NCI-H2227 treated with DMSO at 0.1 percent for 48 hours (cell line): ENCODE measurements around the gene ALDH1L2.

Experiments used
- DNase-seq: peaks from one replicate; lab custom pipeline; 2025; lab: John Stamatoyannopoulos, UW

The ALDH1L2 gene

DNA sequence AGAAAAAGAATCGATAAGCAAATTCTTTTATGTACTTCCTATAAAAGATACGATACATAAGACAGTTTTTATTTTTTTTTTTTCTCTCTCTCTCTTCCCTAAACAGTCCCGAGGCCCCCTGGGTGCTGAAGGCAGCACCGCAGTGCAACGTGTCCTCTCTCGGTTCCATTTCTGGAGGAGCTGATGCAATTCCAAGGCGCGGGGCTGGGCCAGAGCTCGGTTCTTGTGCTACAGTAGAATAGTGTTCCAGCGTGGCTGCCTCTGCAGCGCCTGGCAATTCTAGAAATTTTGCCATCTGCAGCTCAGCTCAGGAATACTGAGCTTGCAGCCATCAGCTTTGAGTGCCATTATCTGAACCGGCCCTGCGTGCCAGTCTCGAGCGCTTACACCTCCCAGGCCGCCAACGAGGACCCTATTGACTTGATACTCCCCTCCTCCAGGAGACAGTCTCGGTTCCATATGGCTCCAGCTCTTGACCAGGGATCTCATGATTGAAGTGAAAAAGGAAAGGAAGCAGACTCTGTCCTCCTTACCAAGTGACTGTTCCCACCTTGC is 630 bp downstream of the ALDH1L2 start:
- peak; percentile 60 for DNase-seq

DNA sequence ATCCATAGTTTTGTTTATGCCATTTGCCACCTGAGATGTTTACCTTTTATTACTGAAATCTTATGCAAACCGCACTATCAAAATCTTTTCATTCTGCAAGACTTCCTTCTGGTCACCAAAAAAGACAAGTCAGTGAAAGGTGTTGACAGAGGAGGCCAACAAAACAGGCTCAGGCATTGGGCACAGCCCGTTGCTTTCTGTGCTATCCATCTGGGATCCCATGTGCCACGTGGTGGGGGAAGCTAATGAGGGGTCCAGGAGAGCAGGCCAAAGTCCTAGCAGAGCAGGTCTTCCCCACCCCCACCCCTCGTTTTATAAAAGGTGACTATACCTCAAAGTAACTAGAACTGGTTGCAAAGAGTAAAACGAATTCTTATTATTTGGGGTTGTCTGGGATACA is 1.2 kb downstream of the ALDH1L2 start:
- no peak for DNase-seq

DNA sequence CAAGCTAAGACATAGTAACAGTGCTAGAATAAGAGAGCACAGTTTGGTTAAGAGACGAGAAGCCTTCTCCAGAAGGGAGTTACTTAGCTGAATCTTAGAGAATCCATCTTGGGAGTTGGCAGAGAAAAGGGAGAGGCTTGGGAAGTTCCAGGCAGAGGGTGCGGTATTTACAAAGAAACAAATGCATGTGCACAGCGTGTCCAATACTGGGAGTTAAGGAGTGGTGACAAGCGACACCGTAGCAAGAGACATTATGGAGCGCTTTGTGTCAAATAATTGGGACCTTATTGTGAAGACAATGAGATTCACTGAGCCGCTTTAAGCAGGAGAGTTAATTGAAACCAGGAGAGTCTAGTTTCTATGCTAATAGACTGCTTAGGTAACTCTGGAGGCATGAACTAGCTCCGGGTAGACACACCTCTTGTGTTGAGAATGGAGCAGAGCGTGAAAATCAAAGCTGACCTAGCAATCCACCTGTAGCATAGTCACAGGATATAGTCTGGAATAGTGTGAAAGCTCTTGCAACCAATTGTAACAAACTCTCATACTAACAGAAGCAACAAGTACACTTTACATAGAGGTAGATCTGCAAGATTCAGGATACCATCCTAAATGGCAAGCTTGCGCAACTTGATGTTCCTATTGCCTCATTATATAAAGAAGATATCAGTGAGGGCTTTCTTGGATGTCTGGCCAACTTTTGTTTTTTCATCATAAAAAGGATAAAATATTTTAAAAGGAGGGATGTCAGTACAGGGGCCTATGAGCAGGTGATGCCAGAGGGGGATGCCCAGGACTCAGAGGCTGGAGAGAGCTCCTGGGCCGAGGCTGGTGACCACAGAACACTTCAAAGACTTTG is 5.3 kb downstream of the ALDH1L2 start:
- no peak for DNase-seq

DNA sequence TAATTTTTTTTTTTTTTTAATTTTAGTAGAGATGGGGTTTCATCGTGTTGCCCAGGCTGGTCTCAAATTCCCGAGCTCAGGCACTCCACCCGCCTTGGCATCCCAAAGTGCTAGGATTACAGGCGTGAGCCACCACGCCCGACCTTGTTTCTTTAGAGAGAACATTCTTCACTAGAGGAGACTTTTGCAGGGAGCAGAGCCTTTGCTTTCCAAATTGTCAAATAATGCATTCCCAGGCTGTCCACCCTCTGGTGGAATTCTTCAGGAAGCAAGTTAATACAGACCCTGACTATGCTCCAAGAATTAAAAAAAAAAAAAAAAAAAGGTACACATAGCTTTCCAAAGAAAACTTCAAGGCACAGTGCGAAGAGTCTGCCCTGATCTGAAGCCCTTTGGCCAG is 6.8 kb downstream of the ALDH1L2 start:
- DNase-seq: no peak

DNA sequence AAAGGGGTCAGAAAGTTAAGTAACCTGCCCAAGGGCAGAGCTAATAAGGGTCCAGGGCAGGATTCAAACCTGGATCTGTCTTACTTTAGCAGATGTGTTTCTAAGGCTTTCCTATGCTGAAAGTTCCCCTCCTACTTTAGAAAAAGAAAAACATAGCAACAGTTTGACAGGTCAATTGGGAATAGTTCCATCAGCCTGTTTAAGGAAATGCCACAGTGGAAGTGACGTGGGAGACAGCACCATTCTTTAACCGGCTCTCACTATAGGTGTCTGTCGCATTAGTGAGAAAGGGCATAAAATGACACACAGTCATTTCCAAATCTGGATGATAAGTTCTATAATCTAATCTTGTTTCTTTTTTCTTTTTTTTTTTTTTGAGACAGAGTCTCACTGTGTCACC is 7.3 kb downstream of the ALDH1L2 start:
- DNase-seq: no peak

DNA sequence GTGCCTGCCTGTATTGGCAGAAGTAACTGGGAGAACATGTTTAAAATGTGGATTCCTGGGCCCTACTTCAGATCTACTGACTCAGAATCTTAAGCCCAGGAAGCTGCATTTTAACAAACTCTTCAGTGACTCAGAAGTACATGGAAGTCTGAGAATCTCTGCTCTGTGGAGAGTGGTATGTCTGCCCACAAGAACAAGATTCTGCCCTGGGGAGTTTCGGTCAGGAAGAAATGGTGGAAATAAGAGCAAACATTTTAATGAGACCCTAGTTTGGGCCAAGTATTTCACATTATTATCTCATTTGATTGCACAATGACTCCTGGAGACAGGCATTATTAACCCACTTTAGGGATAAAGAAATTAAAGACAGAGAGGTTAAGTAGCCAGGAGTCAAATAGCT is 8.2 kb downstream of the ALDH1L2 start:
- DNase-seq: no peak

DNA sequence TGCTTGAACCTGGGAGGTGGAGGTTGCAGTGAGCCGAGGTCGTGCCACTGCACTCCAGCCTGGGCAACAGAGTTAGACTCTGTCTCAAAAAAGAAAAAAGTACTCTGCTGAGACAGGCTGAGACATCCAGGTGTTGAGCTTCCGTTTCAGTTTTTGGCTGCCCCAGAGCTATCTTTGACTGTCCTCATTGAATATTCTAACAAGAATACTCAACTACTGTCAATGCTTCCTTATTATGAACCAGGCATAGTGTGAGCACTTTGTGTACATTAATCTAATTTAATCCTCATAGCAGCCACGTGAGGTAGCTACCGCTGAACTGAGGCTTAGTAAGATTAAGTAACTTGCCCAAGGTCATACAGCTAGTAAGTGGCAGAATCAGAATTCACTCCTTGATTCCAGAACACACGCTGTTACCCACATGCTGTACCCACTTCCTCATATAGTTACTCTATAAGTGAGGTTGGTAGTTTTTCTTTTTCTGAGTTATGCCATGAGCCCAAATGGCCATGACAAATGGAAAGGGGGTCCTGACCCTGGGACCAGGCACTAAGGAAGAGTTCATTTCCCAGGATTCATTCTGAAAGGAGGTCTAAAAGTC is 11.3 kb downstream of the ALDH1L2 start:
- no peak for DNase-seq

DNA sequence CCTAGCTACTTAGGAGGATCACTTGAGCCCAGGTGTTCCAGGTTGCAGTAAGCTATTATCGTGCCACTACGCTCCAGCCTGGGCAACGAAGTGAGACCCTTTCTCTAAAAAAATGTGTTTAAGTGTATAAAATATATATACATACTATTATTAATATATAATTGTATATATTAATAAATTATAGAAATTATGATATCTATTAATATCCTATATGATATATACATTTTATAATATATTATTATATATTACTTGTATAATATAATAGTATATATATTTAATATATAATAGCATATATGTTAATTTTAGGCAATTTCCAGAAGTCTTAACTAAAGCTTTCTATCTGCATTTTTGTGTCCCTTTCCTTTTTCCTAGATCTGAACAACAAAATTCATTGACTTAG is 12.3 kb downstream of the ALDH1L2 start:
- DNase-seq: no peak

DNA sequence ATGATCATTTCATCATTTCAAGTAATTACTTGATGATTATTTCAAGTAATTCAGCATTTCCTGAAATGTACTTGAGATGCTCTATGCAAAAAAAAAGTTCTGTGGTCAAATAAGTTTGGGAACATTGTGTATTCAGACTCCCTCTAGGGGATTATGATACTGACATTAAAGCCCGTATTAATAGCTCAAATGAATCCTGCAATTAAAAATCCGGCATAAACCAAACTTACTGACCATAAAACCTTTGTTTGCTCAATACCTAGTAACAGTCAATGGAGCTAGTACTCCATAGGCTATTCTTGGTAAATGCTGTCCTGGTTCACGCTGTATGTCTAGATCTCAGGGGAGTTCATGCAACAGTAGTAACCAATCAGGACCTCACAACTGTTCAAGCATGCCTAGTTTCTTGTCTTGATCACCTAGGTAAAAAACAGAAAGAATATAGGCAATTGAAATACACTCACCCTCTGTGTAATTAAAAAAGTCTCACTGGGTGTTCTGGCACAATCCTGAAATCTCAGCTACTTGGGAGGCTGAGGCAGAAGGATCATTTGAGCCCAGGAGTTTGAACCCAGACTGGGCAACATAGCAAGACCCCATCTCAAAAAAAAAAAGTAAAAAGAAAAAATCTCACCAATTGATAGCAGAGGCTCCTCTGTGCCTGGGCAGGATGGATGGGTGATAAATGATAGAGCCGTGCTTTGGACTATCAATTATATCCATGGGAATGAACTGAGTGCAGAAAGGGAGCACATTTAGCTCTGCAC is 14.1 kb downstream of the ALDH1L2 start:
- no peak for DNase-seq

DNA sequence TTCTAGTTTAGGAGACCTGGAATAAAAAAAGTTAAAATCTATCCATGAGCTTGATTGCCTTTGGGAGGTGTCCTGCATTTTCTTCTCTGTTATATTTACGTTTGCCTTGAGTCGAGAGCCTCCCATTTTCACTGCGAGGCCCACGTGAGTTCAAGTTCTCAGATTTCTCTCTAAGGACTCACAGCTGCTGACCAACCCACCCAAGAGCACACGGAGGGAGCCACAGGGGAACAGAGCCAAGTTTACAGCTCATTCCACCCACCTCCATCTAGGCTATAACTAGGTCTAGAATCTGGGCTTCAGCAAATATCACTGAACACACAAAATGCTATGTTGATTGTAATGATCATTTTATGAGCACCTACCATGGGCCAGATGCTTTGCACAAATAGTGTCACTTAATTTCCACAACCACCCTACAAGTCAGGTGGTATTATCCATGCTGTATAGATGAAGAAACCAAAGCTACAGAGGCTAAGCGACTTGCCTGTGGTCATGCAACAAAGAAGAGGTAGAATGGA is 16.7 kb downstream of the ALDH1L2 start:
- DNase-seq: no peak

DNA sequence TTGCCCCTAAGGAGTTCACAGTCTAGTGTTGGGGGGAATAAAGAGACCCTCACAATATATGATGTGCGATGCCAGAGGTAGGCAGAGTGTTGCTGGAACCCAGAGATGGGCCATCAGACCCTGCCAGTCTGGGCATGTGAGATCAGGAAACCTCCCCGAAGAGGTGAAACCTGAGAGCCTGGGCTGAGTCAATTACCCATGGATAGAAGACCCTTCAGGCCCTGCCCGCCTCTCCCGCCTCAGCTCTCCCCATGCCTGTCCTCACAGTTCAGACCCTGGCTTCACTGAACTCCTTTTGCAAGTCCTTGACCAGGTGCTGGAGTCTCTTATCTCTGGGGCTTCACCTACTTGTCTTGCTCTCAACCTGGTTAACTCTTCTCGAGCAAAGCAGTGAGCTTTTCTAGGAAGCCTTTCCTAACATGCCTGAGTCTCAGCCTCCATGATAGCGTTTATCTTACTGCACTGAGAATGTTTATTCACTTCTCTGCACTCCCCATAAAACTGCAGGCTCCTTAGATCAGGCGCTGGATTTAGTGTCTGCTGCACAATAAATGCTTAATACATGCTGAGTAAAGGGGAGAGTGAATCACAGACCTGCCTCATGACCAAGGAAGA is 19.6 kb downstream of the ALDH1L2 start:
- DNase-seq: no peak

DNA sequence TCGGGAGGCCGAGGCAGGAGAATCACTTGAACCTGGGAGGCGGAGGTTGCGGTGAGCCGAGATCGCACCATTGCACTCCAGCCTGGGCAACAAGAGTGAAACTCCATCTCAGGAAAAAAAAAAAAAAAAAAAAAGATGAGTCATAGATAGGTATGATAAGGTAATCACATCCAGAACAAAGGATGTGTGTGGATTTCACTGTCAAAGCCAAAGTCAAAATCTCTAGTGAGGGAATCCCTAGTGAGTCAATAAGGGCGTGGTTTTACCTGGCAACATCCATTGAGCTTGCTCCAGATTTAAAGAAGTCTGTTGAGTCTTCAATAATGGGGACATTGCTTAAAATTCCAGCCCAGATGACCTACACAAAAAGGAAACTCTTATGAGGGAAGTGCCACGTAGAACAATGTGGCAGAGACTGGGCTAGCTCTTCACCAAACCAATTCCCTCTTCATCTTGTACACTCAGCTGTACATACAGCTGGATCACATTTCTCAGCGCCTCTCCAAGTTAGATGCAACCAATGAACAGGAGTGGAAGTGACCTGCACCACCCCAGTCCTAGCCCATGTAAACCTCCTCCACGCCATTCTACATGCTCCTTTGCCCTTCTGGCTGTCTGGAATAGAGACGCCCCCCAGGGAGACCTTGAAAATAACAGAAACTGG is 23.4 kb downstream of the ALDH1L2 start:
- DNase-seq: no peak

DNA sequence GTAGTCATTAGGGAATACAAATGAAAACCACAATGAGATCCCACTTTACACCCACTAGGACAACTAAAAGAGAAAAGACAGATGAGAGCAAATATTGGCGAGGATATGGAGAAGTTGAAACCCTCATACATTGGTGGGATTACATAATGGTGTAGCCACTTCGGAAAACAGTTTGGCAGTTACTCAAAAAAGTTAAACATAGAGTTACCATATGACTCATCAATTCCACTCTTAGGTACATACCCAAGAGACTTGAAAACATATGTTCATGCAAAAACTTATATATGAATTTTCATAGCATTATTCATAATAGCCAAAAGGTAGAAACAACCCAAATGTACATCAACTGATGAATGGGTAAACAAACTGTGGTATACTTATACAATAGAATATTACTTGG is 27.1 kb downstream of the ALDH1L2 start:
- DNase-seq: no peak

DNA sequence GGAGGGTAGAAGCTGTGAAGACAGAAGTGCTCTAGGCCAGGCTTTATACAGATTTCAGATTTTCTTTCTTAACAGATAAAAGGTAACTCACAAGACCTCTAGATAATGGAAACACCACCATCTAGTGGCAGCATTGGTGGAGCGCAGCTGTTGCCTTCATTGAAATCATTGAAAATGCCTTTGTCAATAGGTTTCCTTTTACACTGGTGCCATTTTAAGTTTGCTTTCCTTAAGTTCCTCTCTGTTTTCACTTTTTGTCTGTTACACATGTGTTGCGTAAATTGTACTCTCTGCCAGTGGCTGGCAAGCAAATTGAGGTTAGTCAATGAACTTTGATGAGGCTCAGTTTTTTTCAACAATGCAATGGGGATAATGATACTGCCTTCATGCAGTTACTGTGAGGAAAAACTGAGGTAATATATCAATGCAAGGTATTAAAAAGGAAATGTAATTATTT is 31.1 kb downstream of the ALDH1L2 start:
- DNase-seq: peak; percentile 68

DNA sequence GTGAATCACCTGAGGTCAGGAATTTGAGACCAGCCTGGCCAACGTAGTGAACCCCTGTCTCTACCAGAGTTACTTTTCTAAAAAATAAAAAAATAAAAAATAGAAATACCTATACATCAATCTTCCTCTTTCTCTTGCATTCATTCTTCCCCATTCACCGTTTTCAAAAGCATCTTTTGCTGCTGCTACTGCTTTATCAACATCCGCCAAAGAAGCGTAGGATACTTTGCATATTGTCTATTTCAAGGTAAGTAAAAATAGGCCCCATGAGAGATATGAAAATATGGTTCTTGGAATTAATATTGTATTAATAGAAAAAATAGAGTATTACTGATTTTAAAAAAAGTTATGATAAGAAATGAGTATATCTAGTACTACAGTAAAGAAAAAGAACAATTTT is 32.3 kb downstream of the ALDH1L2 start:
- no peak for DNase-seq

DNA sequence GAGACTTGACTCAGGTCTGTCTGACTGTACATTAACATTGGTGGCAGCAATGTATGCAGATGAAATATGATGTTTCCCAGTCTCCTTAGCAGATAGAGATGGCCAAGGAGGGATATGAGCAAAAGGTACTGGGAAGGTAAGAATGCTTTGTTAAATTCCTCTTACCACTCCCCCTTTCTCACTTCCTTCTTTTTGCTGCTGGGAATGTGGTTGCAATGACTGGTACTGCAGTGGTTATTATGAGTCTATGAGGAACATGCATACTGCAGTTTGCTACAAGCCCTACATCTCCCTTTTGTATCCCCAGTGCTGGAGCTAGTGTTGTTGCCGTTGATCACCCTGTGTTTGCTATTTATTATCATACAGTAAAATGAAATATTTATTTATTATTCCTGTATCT is 35.9 kb downstream of the ALDH1L2 start:
- no peak for DNase-seq

DNA sequence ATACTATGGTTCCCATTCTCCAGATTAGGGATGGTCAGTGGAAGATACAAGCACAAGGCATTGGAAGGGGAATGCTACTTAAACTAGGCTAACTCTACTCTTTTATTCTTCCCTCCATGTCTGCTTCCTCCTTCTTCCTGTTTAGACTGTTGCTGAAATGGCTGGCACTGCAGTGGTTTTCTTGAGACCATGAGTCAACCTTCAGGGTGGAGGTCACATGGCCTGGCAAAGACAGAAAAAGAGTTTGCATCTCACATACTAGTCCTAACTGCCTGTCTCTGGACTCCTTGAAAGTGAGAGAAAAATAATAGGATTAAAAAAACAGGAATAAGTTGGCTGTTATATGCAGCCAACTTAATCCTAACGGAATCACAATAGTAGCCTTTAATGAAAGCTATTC is 37.0 kb downstream of the ALDH1L2 start:
- DNase-seq: no peak

DNA sequence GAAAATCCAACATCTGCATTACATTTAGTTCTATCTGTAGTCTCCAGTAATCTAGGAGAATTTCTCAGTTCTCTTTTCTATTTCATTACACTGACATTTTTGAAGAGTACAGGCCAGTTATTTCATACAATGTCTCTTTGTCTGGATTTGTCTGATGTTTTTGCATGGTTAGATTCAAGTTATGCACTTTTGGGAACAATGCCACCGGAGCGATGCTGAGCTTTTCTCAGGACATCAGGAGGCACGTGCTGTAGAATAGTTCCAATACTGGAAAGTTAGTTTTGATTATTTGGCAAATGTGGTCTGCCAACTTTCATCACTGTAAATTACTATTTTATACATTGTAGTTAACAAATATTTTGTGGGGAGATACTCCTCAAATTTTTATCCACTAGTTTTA is 43.1 kb downstream of the ALDH1L2 start:
- no peak for DNase-seq

DNA sequence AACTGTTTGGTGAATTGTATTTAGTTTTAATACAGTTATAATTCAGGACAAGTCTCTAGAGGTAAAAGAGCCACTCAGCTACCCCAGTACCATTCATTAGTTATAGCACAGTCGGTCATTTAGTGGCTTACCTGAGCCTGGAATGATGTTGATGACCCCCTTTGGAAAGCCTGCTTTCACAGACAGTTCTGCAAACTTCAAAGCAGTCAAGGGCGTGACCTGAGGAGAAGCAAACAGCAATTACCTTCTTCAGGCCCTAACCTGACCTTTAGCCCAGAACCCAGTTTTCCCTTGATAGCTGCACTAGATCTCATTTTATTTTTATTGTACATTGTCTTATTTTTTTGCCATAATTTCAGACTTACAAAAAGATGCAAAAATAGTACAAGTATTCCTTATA is 43.8 kb downstream of the ALDH1L2 start:
- no peak for DNase-seq

DNA sequence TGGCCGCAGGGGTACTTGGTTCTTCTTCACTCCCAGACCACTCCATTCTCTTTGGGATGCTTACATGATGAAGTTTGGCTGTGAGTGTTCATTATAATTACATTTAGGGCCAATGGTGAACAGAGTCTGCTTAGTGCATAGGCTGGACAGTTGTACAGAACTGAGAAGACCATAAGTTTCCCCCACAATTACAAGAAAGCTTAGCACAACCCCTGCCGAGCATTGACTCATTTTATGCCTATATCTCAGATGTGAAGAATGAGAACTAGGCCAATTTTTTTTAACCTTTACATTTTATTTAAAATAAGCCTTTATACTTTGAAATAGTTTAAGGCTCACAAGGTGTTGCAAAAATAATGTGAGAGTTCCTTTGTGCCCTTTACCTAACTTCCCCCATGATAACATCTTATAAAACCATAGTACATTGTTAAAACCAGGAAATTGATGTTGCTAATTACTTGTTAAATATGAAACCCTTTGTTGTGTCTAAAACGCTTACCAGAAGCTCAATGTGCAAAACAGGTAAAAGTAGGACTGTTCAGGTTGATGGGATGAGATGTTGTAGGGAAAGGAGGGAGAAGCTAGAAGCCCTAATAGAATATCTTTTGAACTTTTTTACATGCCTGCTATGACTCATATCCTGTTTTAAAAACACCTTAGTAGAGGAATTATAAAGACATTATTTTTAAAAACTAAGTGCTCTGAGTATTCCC is 47.2 kb downstream of the ALDH1L2 start:
- no peak for DNase-seq

DNA sequence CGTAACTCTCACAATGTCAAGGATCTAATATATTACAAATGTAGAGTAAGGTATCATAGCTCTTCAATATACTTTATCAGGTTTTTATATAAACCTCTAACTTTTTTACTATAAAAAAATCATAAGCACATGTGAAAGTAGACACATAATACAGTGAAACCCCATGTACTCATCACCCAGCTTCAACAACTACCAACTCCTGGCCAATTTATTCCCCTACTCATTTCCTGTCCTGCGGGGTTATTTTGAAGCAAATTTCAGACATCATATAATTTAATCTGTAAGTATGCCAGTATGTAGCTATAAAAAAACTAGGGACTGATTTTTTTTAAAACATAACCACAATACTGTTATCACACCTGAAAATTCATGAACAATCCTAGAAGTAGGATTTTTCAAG is 50.4 kb downstream of the ALDH1L2 start:
- no peak for DNase-seq
